OCI-LY7 (cell line): ENCODE data around the gene MYO7A. TPM values are rescaled to one million over a fixed set of nuclear protein-coding genes. Genes with fewer than 3 reads are reported as not detected.

Experiments
- BruUV-seq: library from RNA; stranded (reverse); fragments of 400-500 nt; replicated peaks from 2 replicates; lab custom pipeline; 2021; lab: Mats Ljungman, UMichigan
- CTCF ChIA-PET: fragments of 300-600 bp; sonication (Branson Sonifier 250); formaldehyde crosslinking; loops from one replicate; lab custom pipeline; 2022; ENCODE audit warnings: antibody characterized with exemption; ENCODE audit not compliant: unreplicated experiment; lab: Charles Lee
- POLR2A ChIA-PET: fragments of 300-600 bp; sonication (Branson Sonifier 250); formaldehyde crosslinking; loops from one replicate; lab custom pipeline; 2022; ENCODE audit warnings: antibody characterized with exemption; lab: Charles Lee
- DNase-seq: peaks from one replicate; pipeline ENCODE4 v3.0.0-alpha.2; 2015; ENCODE audit warnings: low spot score
- H2AFZ ChIP-seq: fragments of 200-600 bp; sonication (generic), shearing (Covaris generic); 2 replicates; pipeline ENCODE4 v1.6.1; 2014; ENCODE audit warnings: mild to moderate bottlenecking, antibody characterized with exemption, low read length, moderate library complexity
- H3K27ac ChIP-seq: fragments of 200-600 bp; sonication (generic); 2 replicates; pipeline ENCODE4 v1.5.1; 2014; ENCODE audit warnings: mixed run types, low read depth, mild to moderate bottlenecking, moderate library complexity, low read length, inconsistent platforms; ENCODE audit not compliant: poor library complexity, severe bottlenecking
- H3K36me3 ChIP-seq: fragments of 200-600 bp; sonication (generic); 2 replicates; pipeline ENCODE4 v1.6.1; 2014; ENCODE audit warnings: mild to moderate bottlenecking, antibody characterized with exemption, low read length, moderate library complexity, mixed read lengths; ENCODE audit not compliant: insufficient read depth
- H3K4me1 ChIP-seq: fragments of 200-600 bp; sonication (generic); 2 replicates; pipeline ENCODE4 v1.5.1; 2014; ENCODE audit warnings: mild to moderate bottlenecking, low read length; ENCODE audit not compliant: insufficient read depth, poor library complexity, severe bottlenecking
- H3K4me2 ChIP-seq: fragments of 200-600 bp; sonication (generic); 2 replicates; pipeline ENCODE4 v1.6.1; 2014; ENCODE audit warnings: mild to moderate bottlenecking, low read length
- H3K4me3 ChIP-seq: fragments of 200-600 bp; sonication (generic); 2 replicates; pipeline ENCODE4 v1.5.1; 2014; ENCODE audit warnings: mild to moderate bottlenecking, low read depth, low read length; ENCODE audit not compliant: poor library complexity, severe bottlenecking
- H3K79me2 ChIP-seq: fragments of 200-600 bp; sonication (generic); 2 replicates; pipeline ENCODE4 v1.6.1; 2016; ENCODE audit warnings: low read depth, mild to moderate bottlenecking, low read length, moderate library complexity, mixed read lengths; ENCODE audit not compliant: insufficient read depth
- H3K9me2 ChIP-seq: fragments of 200-600 bp; sonication (generic); 2 replicates; pipeline ENCODE4 v1.6.1; 2016; ENCODE audit warnings: mild to moderate bottlenecking, low read length, mixed read lengths; ENCODE audit not compliant: insufficient read depth
- H3K9me3 ChIP-seq: fragments of 200-600 bp; sonication (generic); 2 replicates; pipeline ENCODE4 v1.6.1; 2014; ENCODE audit warnings: mild to moderate bottlenecking, mixed run types, low read length, mixed read lengths
- H4K20me1 ChIP-seq: fragments of 200-600 bp; sonication (generic); 2 replicates; pipeline ENCODE4 v1.6.1; 2014; ENCODE audit warnings: mild to moderate bottlenecking, antibody characterized with exemption, low read length, moderate library complexity, mixed read lengths; ENCODE audit not compliant: insufficient read depth
- EZH2phosphoT487 ChIP-seq: fragments of 200-600 bp; sonication (generic); IDR thresholded peaks from 2 replicates; pipeline ENCODE4 v1.6.1; 2018; ENCODE audit warnings: low read depth, borderline replicate concordance, mild to moderate bottlenecking, mixed run types, antibody characterized with exemption, low read length, moderate library complexity, mixed read lengths
- intact Hi-C: fragments of 100-400 bp; cut with micrococcal nuclease; formaldehyde crosslinking; loops from one replicate; pipeline ENCODE4 v1.10.0; 2022; ENCODE audit not compliant: unreplicated experiment
- total RNA-seq, 2 experiments: library from RNA; depleted of rRNA in 1 of 2; stranded (reverse); fragments of >200 nt in 1 of 2; shearing (Covaris generic) in 1 of 2; gene quantifications; 2 replicates each; pipeline ENCODE4 v1.2.3, GENCODE V29; 2014 to 2022
- TF ChIP-seq, protein P1 (sequence below): fragments of 200-600 bp; sonication (generic); conservative IDR thresholded peaks from 2 replicates; pipeline ENCODE4 v1.5.1; 2014; ENCODE audit warnings: mild to moderate bottlenecking, antibody characterized with exemption, low read length, moderate library complexity, mixed read lengths

MYO7A gene
- total RNA-seq, 2 experiments from 2014 or later = not detected

- Histone ChIP-seq H3K9me3 (no peaks in the 10 kb centered on the region), H3K36me3 (no peaks in the 10 kb centered on the region), H3K27ac (no peak overlapping the region), H4K20me1 (no peaks in the 10 kb centered on the region), H3K4me3 (no peak overlapping the region), H3K4me1 (peaks cover 6% of the 10 kb centered on the region), H3K79me2 (no peaks in the 10 kb centered on the region), H2AFZ (no peak overlapping the region), H3K4me2 (no peak overlapping the region), H3K9me2 (no peaks in the 10 kb centered on the region)
- ChIA-PET CTCF (no interaction called here), POLR2A (no interaction called here)
- intact Hi-C loops = no loop called here
- BruUV-seq = no TSS peak
- TF ChIP-seq EZH2phosphoT487 = no peak
- TF ChIP-seq, protein P1, sequence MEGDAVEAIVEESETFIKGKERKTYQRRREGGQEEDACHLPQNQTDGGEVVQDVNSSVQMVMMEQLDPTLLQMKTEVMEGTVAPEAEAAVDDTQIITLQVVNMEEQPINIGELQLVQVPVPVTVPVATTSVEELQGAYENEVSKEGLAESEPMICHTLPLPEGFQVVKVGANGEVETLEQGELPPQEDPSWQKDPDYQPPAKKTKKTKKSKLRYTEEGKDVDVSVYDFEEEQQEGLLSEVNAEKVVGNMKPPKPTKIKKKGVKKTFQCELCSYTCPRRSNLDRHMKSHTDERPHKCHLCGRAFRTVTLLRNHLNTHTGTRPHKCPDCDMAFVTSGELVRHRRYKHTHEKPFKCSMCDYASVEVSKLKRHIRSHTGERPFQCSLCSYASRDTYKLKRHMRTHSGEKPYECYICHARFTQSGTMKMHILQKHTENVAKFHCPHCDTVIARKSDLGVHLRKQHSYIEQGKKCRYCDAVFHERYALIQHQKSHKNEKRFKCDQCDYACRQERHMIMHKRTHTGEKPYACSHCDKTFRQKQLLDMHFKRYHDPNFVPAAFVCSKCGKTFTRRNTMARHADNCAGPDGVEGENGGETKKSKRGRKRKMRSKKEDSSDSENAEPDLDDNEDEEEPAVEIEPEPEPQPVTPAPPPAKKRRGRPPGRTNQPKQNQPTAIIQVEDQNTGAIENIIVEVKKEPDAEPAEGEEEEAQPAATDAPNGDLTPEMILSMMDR = no peak
- no peak for DNase-seq
Observed at GRCh38 chr11:77176996-77177395, 49.0 kb downstream of the MYO7A start.

GRCh38 chr11:77178150-77178549 lies 50.1 kb downstream of the MYO7A start:
- BruUV-seq = no TSS peak
- no peak overlapping the region for H2AFZ ChIP-seq
- intact Hi-C loops = no loop called here
- no peak for DNase-seq
- no peaks in the 10 kb centered on the region for H4K20me1 ChIP-seq
- no peak overlapping the region for H3K4me2 ChIP-seq
- CTCF ChIA-PET = no interaction called here
- H3K4me3 ChIP-seq = no peak overlapping the region
- H3K9me2 ChIP-seq = no peaks in the 10 kb centered on the region
- no peaks in the 10 kb centered on the region for H3K36me3 ChIP-seq
- POLR2A ChIA-PET = no interaction called here
- H3K27ac ChIP-seq = no peak overlapping the region
- peaks cover 6% of the 10 kb centered on the region for H3K4me1 ChIP-seq
- no peak for TF ChIP-seq EZH2phosphoT487
- TF ChIP-seq, protein P1 = no peak
- H3K79me2 ChIP-seq = no peaks in the 10 kb centered on the region
- no peaks in the 10 kb centered on the region for H3K9me3 ChIP-seq

GRCh38 chr11:77179048-77179447 lies 51.0 kb downstream of the MYO7A start:
- ChIA-PET CTCF (no interaction called here), POLR2A (no interaction called here)
- intact Hi-C loops = no loop called here
- no peak overlapping the region for H3K4me2 ChIP-seq
- no peaks in the 10 kb centered on the region for H3K9me3 ChIP-seq
- TF ChIP-seq, protein P1 = no peak
- TF ChIP-seq EZH2phosphoT487 = no peak
- no peak overlapping the region for H3K4me3 ChIP-seq
- no peaks in the 10 kb centered on the region for H4K20me1 ChIP-seq
- no peaks in the 10 kb centered on the region for H3K79me2 ChIP-seq
- no peaks in the 10 kb centered on the region for H3K36me3 ChIP-seq
- H3K4me1 ChIP-seq = peaks cover 6% of the 10 kb centered on the region
- no peak overlapping the region for H2AFZ ChIP-seq
- H3K9me2 ChIP-seq = no peaks in the 10 kb centered on the region
- no peak overlapping the region for H3K27ac ChIP-seq
- no TSS peak for BruUV-seq
- DNase-seq = no peak
